H1 (cell line): ENCODE results near the gene EPHB6. TPM values are rescaled to one million over a fixed set of nuclear protein-coding genes. Genes with fewer than 3 reads are reported as not detected.

Experiments used
- CTCF ChIA-PET: fragments of 300-600 bp; sonication (Branson Sonifier 250); formaldehyde crosslinking; loops from one replicate; lab custom pipeline; 2021; ENCODE audit not compliant: partially characterized antibody; lab: Charles Lee
- POLR2A ChIA-PET: fragments of 300-600 bp; sonication (Branson Sonifier 250); formaldehyde crosslinking; loops from one replicate; lab custom pipeline; 2021; ENCODE audit warnings: inconsistent platforms; ENCODE audit not compliant: partially characterized antibody; lab: Charles Lee
- DNase-seq, 2 experiments: peaks; one replicate each; pipeline versions ENCODE4 v3.0.0 to v3.0.0-alpha.2; 2010 to 2022; ENCODE audit warnings: low spot score in 2 of 2, low read depth in 1 of 2, mixed read lengths in 1 of 2
- FAIRE-seq: peaks from 2 replicates; lab custom pipeline; 2011; peaks lifted over from hg19 to GRCh38; lab: Jason Lieb, UNC
- H2AFZ ChIP-seq: 2 replicates; pipeline ENCODE4 v1.8.1; 2012; ENCODE audit warnings: low read length, inconsistent platforms
- H2AK5ac ChIP-seq: 2 replicates; pipeline ENCODE4 v1.6.1; 2013; ENCODE audit warnings: low read depth, low read length
- H2BK120ac ChIP-seq: replicated peaks from 2 replicates; pipeline ENCODE3; 2013; ENCODE audit warnings: low read depth, low read length, inconsistent platforms
- H2BK12ac ChIP-seq: 2 replicates; pipeline ENCODE4 v1.6.1; 2013; ENCODE audit warnings: low read depth, low read length
- H2BK15ac ChIP-seq: 2 replicates; pipeline ENCODE4 v1.6.1; 2013; ENCODE audit warnings: low read length
- H2BK20ac ChIP-seq: 2 replicates; pipeline ENCODE4 v1.6.1; 2013; ENCODE audit warnings: low read length
- H2BK5ac ChIP-seq: 2 replicates; pipeline ENCODE4 v1.6.1; 2013; ENCODE audit warnings: low read depth, low read length
- H3K14ac ChIP-seq: 2 replicates; pipeline ENCODE4 v1.6.1; 2013; ENCODE audit warnings: inconsistent platforms; ENCODE audit not compliant: insufficient read length
- H3K18ac ChIP-seq: 2 replicates; pipeline ENCODE4 v1.6.1; 2013; ENCODE audit warnings: low read length; ENCODE audit errors: extremely low read depth
- H3K23ac ChIP-seq: 2 replicates; pipeline ENCODE4 v1.6.1; 2013; ENCODE audit warnings: inconsistent platforms; ENCODE audit not compliant: insufficient read length
- H3K23me2 ChIP-seq: 2 replicates; pipeline ENCODE4 v1.6.1; 2013; ENCODE audit warnings: low read depth, low read length
- H3K27ac ChIP-seq: 2 replicates; pipeline ENCODE4 v1.6.1; 2011; ENCODE audit warnings: low read depth, low read length, inconsistent platforms
- H3K27me3 ChIP-seq, 4 experiments: replicated peaks in 1 of 4; 1 replicate in 1 of 4; 2 replicates in 3 of 4; pipeline versions ENCODE4 v1.6.1 to v1.8.1; 2011 to 2013; ENCODE audit warnings: low read length in 3 of 4, mild to moderate bottlenecking in 3 of 4, inconsistent platforms in 2 of 4, mixed read lengths in 2 of 4, moderate library complexity in 1 of 4; ENCODE audit not compliant: control insufficient read depth in 3 of 4, insufficient read depth in 3 of 4; ENCODE audit errors: extremely low read depth in 1 of 4
- H3K36me3 ChIP-seq, 4 experiments: 2 replicates each; pipeline versions ENCODE4 v1.6.1 to v1.8.1; 2011 to 2013; ENCODE audit warnings: mild to moderate bottlenecking in 4 of 4, low read length in 3 of 4, moderate library complexity in 2 of 4, control low read depth in 1 of 4, inconsistent platforms in 1 of 4; ENCODE audit not compliant: insufficient read depth in 4 of 4, control insufficient read depth in 2 of 4
- H3K4ac ChIP-seq: replicated peaks from 2 replicates; pipeline ENCODE3; 2013; ENCODE audit warnings: low read length, low read depth, mixed read lengths, inconsistent platforms; ENCODE audit not compliant: insufficient read length
- H3K4me1 ChIP-seq, 4 experiments: replicated peaks in 1 of 4; 1 replicate in 1 of 4; 2 replicates in 3 of 4; pipeline versions ENCODE4 v1.6.1 to v1.8.1; 2011 to 2013; ENCODE audit warnings: low read length in 3 of 4, inconsistent platforms in 2 of 4, mixed read lengths in 1 of 4; ENCODE audit not compliant: insufficient read depth in 4 of 4, control insufficient read depth in 3 of 4
- H3K4me2 ChIP-seq, 2 experiments: 2 replicates each; pipeline versions ENCODE4 v1.6.1 to v1.8.1; 2011 to 2013; ENCODE audit warnings: low read depth in 2 of 2, low read length in 2 of 2, control low read depth in 1 of 2, inconsistent platforms in 1 of 2, mild to moderate bottlenecking in 1 of 2; ENCODE audit not compliant: insufficient read depth in 1 of 2
- H3K4me3 ChIP-seq, 4 experiments: fragments of 200-600, 300-600 bp in 1 of 4; sonication (generic), shearing (Covaris generic), sonication (Bioruptor Twin) in 1 of 4; 2 replicates each; pipeline versions ENCODE4 v1.5.1 to v1.8.1; 2011 to 2016; ENCODE audit warnings: low read length in 4 of 4, low read depth in 3 of 4, control low read depth in 2 of 4, inconsistent platforms in 2 of 4, mild to moderate bottlenecking in 2 of 4, mixed read lengths in 1 of 4, moderate library complexity in 1 of 4; ENCODE audit not compliant: insufficient read depth in 2 of 4; ENCODE audit errors: extremely low read depth in 1 of 4
- H3K56ac ChIP-seq: replicated peaks from 2 replicates; pipeline ENCODE3; 2013; ENCODE audit warnings: low read depth, mild to moderate bottlenecking, mixed read lengths, low read length, inconsistent platforms; ENCODE audit not compliant: insufficient read length
- H3K79me1 ChIP-seq: 2 replicates; pipeline ENCODE4 v1.6.1; 2013; ENCODE audit warnings: low read depth, low read length, control low read depth
- H3K79me2 ChIP-seq, 2 experiments: 2 replicates each; pipeline versions ENCODE4 v1.6.1 to v1.8.1; 2012 to 2013; ENCODE audit warnings: low read length in 2 of 2, mild to moderate bottlenecking in 2 of 2, inconsistent platforms in 1 of 2; ENCODE audit not compliant: insufficient read depth in 2 of 2, control insufficient read depth in 1 of 2
- H3K9ac ChIP-seq, 4 experiments: replicated peaks in 1 of 4; 1 replicate in 1 of 4; 2 replicates in 3 of 4; pipeline versions ENCODE4 v1.6.1 to v1.8.1; 2011 to 2013; ENCODE audit warnings: low read depth in 3 of 4, low read length in 3 of 4, control low read depth in 2 of 4, mild to moderate bottlenecking in 2 of 4, moderate library complexity in 2 of 4, inconsistent platforms in 1 of 4; ENCODE audit errors: extremely low read depth in 1 of 4
- H3K9me3 ChIP-seq, 2 experiments: 2 replicates each; pipeline versions ENCODE4 v1.6.1 to v1.8.1; 2012 to 2013; ENCODE audit warnings: mild to moderate bottlenecking in 2 of 2, moderate library complexity in 2 of 2, control low read depth in 1 of 2, inconsistent platforms in 1 of 2, low read depth in 1 of 2, low read length in 1 of 2, mixed read lengths in 1 of 2; ENCODE audit not compliant: insufficient read depth in 2 of 2
- H4K20me1 ChIP-seq, 2 experiments: replicated peaks in 1 of 2; 2 replicates each; pipeline versions ENCODE3 to v1.8.1; 2011 to 2013; ENCODE audit warnings: inconsistent platforms in 2 of 2, low read length in 2 of 2, mild to moderate bottlenecking in 1 of 2; ENCODE audit not compliant: insufficient read depth in 2 of 2, control insufficient read depth in 1 of 2
- H4K5ac ChIP-seq: 2 replicates; pipeline ENCODE4 v1.6.1; 2013; ENCODE audit warnings: low read length, low read depth, mixed read lengths, inconsistent platforms; ENCODE audit not compliant: insufficient read length
- H4K8ac ChIP-seq: 2 replicates; pipeline ENCODE4 v1.8.0; 2013; ENCODE audit warnings: mild to moderate bottlenecking, moderate library complexity, low read length, inconsistent platforms; ENCODE audit not compliant: insufficient read depth; ENCODE audit errors: extremely low read depth
- H4K91ac ChIP-seq: replicated peaks from 2 replicates; pipeline ENCODE3; 2013; ENCODE audit warnings: low read length, mixed read lengths, inconsistent platforms; ENCODE audit not compliant: insufficient read length
- ASH2L ChIP-seq: fragments of 200-600, 300-600 bp; sonication (generic); IDR thresholded peaks from one replicate; pipeline ENCODE4 v1.7.1; 2017; ENCODE audit warnings: low read length
- JUND ChIP-seq: IDR thresholded peaks from 2 replicates; pipeline ENCODE4 v1.6.1; 2011; ENCODE audit warnings: mild to moderate bottlenecking, improper control_type of control experiment, low read length
- KDM5A ChIP-seq: fragments of 200-600 bp; IDR thresholded peaks from 2 replicates; pipeline ENCODE4 v1.7.1; 2012; ENCODE audit warnings: mild to moderate bottlenecking, low read length, inconsistent platforms, mixed read lengths
- TAF7 ChIP-seq: optimal IDR thresholded peaks from 2 replicates; pipeline ENCODE3; 2011; ENCODE audit warnings: low read depth, mild to moderate bottlenecking, inconsistent platforms, low read length, moderate library complexity, borderline replicate concordance
- WGBS, 2 experiments: shearing (Covaris generic) in 1 of 2; methylation state at CpG; one replicate each; pipeline versions ENCODE4 v1.1.6 to v1.1.7; 2013 to 2015; ENCODE audit warnings: low lambda C conversion rate in 2 of 2, mixed read lengths in 2 of 2, inconsistent platforms in 1 of 2, low coverage in 1 of 2, missing lambda C conversion rate in 1 of 2; ENCODE audit not compliant: insufficient replicate concordance in 2 of 2, insufficient coverage in 1 of 2, insufficient read length in 1 of 2; ENCODE audit errors: extremely low coverage in 1 of 2, missing lambda C conversion rate in 1 of 2; 5-methylcytosine and 5-hydroxymethylcytosine counted together
- polyA plus RNA-seq, 7 experiments: library from polyadenylated mRNA; depleted of rRNA in 3 of 7; stranded (reverse) in 5 of 7; unstranded in 2 of 7; fragments of >200 nt in 5 of 7; fragments of 200-250 nt in 2 of 7; gene quantifications; 1 replicate in 5 of 7; 2 replicates in 1 of 7; 4 replicates in 1 of 7; pipeline versions ENCODE4 v1.2.1 to v1.2.3, GENCODE V29; 2011 to 2013; ENCODE audit warnings: missing spikeins in 2 of 7, mixed read lengths in 2 of 7
- total RNA-seq: library from RNA; stranded (reverse); fragmentation: NEBNext Ultra II Directional; extraction: Animal tissue kit (Norgen Biotek cat#: 25700); gene quantifications from 2 replicates; pipeline ENCODE4 v1.2.1, GENCODE V29; 2021

EPHB6 gene
- total and polyA plus RNA-seq, 2 of the 8 experiments (the other 6 are each of a cell fraction or from before 2014, with no cell fraction given), result 19.7 TPM

DNA sequence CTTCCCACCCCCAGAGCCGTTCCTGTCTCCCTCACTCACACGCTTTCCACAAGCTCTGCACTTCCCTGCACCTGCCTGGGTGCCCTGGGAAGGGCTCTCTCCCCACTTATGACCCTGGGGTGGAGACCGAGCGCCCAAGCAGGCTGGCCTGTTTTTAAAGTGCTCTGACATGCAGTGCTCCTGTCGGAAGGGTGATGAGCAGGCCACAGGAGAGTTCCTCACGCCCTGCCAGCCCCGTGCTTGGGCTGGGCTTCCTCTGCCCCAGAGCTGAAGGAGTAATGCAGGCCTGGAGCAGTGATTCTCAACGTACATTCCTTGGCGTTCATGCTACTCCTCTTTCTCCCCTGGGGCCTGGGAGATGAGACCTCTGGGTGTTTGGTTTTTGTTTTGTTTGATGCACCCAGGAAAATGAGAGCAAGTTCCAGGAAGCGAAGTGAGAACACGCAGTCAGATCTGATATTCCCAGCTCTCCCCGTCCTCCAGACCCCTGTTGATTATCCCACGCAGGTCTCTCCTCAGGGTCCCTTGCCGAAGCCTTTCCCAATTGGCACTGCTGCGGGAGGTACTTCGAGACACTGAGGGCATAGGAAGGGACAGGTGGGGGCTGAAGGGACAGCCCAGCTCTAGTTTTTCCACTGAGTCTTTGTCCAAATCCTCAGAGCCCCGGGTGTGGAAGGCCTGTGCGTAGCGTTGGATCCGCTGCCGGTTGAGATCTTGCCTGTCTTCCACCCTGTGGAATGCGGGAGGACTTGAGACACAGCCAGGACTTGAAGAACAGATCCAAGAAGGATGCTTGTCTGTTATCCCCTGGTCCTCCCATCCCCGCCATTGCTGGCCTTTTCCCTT, 16.6 kb downstream of the EPHB6 start:
- no peak overlapping the region for H3K4me2 ChIP-seq
- ChIA-PET CTCF (interaction anchor here (0.5 to 13.9 kb wide), 24 partner anchors 10 to 606 kb away, joined by 3 to 332 read pairs (median 8); partner anchors contain the start of genes EPHB6 and TRPV6), POLR2A (interaction anchor here (1.0 kb wide), 1 partner anchor 11 kb away, joined by 3 read pairs; no protein-coding TSS in a partner anchor)
- no peaks in the 10 kb centered on the region; the same call in 1 of the 2 replicates for H3K23me2 ChIP-seq
- no peaks in the 10 kb centered on the region; the same call in 1 of the 2 replicates for H3K79me1 ChIP-seq
- no peak overlapping the region for H3K14ac ChIP-seq
- H3K27ac ChIP-seq, result no peak overlapping the region
- no peak overlapping the region for H3K4ac ChIP-seq
- no peak overlapping the region for H3K23ac ChIP-seq
- no peak overlapping the region for H2AK5ac ChIP-seq
- H2BK15ac ChIP-seq, result no peak overlapping the region
- no peaks in the 10 kb centered on the region for H3K79me2 ChIP-seq
- no peak overlapping the region for H2BK12ac ChIP-seq
- H3K18ac ChIP-seq, result no peak overlapping the region
- no peak overlapping the region for H4K5ac ChIP-seq
- no peak overlapping the region for H2BK120ac ChIP-seq
- H4K8ac ChIP-seq, result no peak overlapping the region
- H3K4me3 ChIP-seq, result no peak overlapping the region
- no peaks in the 10 kb centered on the region for H3K36me3 ChIP-seq
- no peak overlapping the region for H3K9ac ChIP-seq
- FAIRE-seq, result no peak
- no peak overlapping the region for H2AFZ ChIP-seq
- no peak overlapping the region for H2BK20ac ChIP-seq
- TF ChIP-seq KDM5A (no peak), ASH2L (no peak), JUND (no peak), TAF7 (no peak)
- H3K4me1 ChIP-seq, result no peaks in the 10 kb centered on the region; a peak in 1 of 7 replicates
- no peak overlapping the region for H4K91ac ChIP-seq
- H4K20me1 ChIP-seq, result no peaks in the 10 kb centered on the region
- no peak overlapping the region for H3K56ac ChIP-seq
- no peak overlapping the region for H2BK5ac ChIP-seq
- WGBS, 2 experiments, result 94% methylated on average over 23 of the region's 23 CpGs; no CpG with 5 or more reads in 1 of the 2 experiments
- H3K9me3 ChIP-seq, result no peaks in the 10 kb centered on the region
- DNase-seq, result no peak
- no peaks in the 10 kb centered on the region; a peak in 1 of 7 replicates for H3K27me3 ChIP-seq
